Activated naive CD4-positive, alpha-beta T cell treated with anti-CD3 and anti-CD28 coated beads, Interleukin-2, amount 50 U/mL, for 16 hours (primary cell): ENCODE data around the gene SVOP.
A peak's percentile ranks its signal among the peaks of the same experiment; 100 is the strongest.
"Not testable (repeated sequence)": the region's sequence is repeated elsewhere in the genome, so short reads cannot be mapped to it uniquely, and the experiment has no call there.

Experiments
- DNase-seq: peaks from one replicate; pipeline ENCODE4 v3.0.0-alpha.2; 2020

SVOP gene, protein sequence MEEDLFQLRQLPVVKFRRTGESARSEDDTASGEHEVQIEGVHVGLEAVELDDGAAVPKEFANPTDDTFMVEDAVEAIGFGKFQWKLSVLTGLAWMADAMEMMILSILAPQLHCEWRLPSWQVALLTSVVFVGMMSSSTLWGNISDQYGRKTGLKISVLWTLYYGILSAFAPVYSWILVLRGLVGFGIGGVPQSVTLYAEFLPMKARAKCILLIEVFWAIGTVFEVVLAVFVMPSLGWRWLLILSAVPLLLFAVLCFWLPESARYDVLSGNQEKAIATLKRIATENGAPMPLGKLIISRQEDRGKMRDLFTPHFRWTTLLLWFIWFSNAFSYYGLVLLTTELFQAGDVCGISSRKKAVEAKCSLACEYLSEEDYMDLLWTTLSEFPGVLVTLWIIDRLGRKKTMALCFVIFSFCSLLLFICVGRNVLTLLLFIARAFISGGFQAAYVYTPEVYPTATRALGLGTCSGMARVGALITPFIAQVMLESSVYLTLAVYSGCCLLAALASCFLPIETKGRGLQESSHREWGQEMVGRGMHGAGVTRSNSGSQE

DNA sequence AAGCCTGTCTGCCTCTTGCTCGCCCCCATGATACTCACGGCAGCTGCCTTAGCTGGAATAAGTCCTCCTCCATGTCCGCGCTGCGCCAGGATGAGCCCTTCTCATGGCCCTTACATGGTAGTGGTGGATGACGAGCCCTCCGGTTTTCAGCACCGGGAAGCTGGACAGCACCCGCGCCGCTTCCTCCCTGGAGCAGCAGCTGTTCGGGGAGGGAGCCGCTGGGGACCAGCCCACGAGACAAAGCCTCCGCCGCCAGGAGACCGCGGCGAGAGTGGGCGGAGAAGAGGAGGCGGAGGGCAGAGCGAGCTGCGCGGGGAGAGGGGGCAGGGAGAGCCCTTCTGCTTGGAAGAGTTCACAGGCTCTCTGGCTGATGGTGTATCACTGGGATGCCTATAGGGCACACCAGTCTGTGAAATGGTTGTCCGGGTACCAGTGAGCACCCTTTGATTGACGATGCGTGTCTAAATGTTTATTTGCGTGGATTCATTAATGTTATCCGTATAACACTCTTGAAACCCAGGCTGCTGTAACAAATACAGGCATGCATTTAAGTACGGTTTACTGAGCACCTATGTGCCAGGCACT is at the start of gene SVOP:
Gene SVOP (minus strand): TSS at position 273 of the 585 bp plus-strand sequence. CDS start 200 bp downstream, at position 73.
- peak; percentile 22 for DNase-seq

DNA sequence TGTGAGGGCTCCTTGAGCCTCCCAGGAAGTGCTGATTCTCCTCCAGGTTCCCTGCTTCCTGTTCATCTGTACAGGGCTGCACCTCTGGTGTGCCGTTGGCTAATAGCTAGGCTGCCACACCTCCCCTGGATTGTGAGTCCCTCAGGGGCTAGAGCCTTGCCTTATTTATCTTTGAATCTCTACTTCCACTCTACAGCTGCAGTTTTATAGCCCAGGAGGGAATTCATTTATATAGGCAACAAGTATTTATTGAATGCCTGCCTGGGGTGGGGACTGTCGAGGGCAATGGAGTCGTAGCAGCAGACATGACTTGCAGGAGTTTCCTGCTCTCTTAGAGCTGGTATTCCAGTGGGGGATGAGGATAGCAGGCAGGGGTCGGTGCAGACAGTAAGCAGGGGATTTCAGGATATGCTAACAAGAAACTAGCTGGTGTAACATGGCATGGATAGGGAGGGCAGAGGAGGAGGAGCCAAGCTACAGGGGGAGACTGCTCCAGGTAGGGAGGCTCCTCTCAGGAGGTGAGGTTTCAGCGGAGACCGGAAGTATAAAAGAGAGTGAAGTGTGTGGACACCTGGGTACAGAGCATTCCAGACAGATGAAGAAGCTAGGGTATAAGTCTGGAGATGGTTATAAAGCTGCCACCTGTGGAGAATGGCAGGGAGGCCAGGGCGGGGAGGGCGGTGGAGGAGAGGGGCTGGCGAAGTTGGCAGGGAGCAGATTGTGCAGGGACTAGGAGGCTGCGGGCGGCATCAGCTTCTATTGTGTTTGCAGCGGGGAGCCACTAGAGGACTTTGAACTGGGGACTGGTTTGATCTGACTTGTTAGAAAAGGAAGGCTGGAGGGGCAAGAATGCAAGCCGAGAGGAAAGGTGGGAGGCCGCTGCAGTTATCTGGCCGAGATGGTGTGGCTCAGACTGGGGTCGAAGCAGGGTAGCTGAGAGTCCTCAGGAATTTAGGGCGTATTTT is 48.7 kb upstream of the SVOP start:
- no peak for DNase-seq

DNA sequence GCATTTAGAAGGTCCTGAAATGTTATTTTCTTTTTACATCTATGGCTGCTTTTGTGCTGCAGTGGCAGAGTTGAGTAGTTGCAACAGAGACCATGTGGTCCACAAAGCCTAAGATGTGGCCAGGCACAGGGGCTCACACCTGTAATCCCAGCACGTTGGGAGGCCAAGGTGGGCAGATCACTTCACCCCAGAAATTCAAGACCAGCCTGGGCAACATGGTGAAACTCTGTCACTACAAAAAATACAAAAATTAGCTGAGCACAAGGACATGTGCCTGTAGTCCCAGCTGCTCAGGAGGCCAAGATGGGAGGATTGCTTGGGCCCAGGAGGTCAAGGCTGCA is 45.0 kb upstream of the SVOP start:
- no peak for DNase-seq

GRCh38 chr12:109065154-109065852 is 44.4 kb upstream of the SVOP start:
- DNase-seq: no peak

GRCh38 chr12:109064143-109064542 is 43.3 kb upstream of the SVOP start:
- DNase-seq: no peak

- DNase-seq: no peak
These were observed 37.9 kb upstream of the SVOP start for GRCh38 chr12:109058773-109059172.

DNA sequence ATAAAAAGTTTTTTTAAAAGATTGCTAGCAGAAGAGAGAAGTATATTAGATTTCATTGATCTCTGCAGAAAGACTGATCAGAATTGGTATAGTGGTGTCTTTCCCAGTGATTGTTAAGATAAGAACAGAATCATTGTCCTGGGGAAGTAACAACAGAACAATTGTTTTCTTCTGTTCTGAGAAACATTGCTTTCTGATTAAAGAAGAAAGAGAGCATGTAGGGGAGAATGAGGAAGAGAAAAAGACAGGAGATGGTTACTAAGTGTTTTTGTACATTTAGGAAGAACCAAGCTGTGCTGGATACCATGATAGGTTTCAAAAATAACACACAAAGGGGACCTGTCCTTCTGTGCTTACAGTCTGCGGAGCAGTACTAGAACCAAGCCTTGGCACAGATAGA is 36.5 kb upstream of the SVOP start:
- no peak for DNase-seq

GRCh38 chr12:109056891-109057290 is 36.0 kb upstream of the SVOP start:
- DNase-seq: no peak

DNA sequence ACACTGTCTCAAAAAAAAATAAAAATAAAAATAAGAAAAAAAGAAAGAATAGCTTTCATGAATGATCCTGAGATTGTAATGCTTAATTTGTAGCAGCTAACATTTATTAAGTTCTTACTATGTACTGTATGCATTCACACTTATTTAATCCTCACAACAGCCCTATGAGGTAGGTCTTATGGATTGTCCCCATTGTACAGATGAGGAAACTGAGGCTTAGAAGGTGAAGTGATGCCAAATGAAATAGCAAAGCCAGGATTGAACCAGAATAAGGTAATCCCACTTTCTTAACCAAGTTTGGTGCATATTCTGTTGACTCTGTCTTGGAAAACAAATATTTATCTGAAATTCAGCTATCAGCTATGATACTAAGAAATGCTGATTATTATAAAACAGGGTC is 33.7 kb upstream of the SVOP start:
- no peak for DNase-seq

DNA sequence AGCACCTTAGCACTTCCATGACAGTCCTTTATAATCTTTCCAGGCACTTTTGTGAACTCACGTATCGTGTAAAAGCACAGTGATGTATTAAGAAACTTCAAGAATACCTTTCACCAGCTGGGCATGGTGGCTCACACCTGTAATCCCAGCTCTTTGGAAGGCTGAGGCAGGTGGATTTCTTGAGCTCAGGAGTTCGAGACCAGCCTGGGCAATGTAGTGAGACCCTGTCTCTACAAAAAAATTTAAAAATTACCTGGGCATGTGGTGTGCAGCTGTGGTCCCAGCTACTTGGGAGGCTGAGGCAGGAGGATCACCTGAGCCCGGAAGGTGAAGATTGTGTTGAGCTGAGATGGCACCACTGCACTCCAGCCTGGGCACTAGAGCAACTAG is 33.3 kb upstream of the SVOP start:
- DNase-seq: not testable (repeated sequence)

GRCh38 chr12:109053382-109054123 is 32.7 kb upstream of the SVOP start:
- DNase-seq: peak; percentile 26

DNA sequence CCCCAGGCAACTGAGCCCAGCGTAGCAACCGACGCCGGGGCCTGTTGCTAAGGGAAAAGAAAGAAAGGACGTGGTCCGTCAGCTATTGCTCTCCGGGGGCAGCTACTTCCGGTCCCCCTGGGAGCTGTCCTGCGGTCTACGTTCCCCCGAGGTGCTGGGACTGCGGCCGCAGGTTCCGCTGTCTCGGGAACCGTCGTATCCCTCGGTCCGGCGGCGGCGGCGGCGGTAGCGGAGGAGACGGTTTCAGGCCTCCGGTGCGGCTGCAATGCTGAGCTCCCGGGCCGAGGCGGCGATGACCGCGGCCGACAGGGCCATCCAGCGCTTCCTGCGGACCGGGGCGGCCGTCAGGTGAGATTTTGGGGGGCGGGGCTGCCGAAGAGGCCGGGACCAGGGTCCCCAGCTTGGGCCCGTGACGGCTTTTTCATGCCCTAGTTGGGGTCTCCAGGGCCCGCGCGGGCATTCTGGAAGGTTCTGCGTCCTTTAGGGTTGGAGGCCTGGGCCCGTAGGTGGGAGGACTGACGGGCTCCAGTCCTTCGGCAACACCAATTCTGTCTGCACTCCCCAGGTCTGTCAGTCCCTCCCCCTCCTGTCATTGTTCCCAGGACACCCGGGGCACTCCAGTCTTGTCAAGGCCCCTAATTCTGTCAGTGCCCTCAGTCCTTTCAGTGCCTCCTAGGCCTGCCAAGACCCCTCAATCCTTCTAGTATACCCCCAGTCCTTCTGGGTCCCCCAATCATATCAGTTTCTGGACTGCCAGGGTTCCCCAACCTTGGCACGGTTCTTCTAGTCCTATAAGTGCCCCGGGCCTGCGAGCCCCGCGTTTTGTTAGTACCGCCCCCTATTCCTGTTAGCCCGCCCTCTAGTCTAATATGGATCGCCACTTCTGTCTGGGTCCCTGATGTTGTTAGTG is 31.8 kb upstream of the SVOP start, which contains the start of gene USP30:
Gene USP30 (plus strand): TSS at position 163 of the 910 bp plus-strand sequence. CDS start 103 bp downstream, at position 266.
- DNase-seq: peak; percentile 82

DNA sequence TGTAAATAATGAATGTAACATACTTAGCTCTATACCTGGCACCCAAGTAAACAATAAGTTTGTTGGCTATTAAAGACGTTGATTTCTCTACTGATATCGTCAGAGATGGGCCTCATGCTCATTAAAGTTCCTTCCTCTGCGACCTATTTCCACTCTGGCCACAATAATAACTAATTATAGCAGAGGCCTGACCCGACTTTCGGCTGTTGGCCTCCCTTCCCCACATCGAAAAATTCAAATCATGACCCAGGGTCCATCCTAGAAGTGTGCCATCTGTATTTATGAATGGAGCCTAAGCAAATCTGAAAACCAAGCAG is 31.2 kb upstream of the SVOP start:
- DNase-seq: no peak

DNA sequence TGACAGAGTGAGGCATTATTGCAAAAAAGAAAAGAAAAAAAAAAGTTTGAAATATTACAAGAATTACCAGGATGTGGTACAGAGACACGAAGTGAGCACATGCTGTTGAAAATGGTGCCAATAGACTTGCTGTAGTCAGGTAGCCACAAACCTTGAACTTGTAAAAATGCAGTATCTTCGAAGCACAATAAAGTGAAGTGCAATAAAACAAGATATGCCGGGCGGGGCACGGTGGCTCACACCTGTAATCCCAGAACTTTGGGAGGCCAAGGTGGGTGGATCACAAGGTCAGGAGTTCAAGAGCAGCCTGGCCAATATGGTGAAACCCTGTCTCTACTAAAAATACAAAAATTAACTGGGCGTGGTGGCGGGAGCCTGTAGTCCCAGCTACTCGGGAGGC is 28.9 kb upstream of the SVOP start:
- DNase-seq: not testable (repeated sequence)

GRCh38 chr12:109048706-109049105 is 27.8 kb upstream of the SVOP start:
- not testable (repeated sequence) for DNase-seq

- DNase-seq: no peak
These were observed 26.4 kb upstream of the SVOP start for GRCh38 chr12:109047081-109047805.

DNA sequence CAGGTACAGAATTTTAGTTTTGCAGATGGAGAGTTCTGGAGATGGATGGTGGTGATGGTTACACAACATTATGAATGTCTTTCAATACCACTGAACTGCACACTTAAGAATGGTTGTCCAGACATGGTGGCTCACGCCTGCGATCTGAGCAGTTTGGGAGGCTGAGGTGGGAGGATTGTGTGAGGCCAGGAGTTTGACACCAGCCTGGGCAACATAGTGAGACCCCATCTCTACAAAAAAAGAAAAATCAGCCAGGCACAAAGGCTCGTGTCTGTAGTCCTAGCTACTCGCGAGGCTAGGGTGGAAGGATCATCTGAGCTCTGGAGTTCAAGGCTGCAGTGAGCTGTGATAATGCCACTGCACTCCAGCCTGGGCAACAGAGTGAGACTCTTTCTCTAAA is 23.4 kb upstream of the SVOP start:
- DNase-seq: no peak

- no peak for DNase-seq
These were observed 16.1 kb upstream of the SVOP start for GRCh38 chr12:109036975-109037374.

DNA sequence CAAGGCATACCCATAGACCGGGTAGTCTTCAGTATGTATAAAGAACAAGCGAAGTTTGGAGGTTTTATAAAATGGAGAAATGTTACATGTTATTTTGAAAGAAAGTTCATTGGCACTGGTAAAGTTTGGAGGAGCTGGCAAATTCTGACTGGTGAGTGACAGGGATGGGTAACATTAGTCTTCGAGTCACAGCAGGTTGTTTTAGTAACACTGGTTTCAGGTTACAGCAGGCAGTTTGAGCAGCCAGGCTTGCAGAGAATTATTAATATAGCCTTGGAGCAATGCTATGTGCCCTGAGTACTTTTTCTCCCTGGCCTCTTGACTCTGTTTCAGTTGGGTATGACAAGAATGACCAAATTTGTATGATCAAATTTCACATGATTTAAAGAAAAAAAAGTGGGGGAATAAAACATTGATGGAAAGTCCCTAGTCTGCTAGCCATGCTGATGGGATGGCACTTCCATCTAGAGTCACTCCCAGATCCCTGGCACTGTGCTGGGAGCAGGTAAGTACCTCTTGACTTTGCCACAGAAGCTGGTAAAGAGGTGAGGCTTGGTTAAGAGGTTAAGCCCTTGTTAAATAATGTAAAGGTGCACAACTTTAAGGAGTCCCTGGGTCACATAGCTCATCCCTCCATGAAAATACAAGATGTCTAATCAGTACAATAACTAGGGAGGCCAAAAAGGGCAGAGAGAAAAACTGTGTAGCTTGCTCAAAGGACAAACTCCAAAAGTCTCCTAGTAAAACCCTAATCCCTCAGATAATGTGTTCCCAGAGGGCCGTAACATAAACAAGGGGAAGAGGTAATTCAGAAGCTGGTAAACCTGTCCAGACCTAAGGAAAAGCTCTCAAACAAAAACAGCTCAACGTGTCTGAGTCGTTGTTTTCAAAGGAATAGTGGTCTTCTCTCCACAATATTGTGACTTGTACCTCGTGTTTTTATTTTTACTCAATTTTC is 12.7 kb upstream of the SVOP start:
- DNase-seq: no peak
